NCI-H2081 treated with DMSO at 0.1 percent for 48 hours (cell line): Measurements from ENCODE around the gene CFAP73.

ENCODE experiments used
- DNase-seq: peaks from one replicate; lab custom pipeline; 2025; lab: John Stamatoyannopoulos, UW

CFAP73 gene

GRCh38 chr12:113142173-113142885 is 7.2 kb upstream of the CFAP73 start:
- no peak for DNase-seq

GRCh38 chr12:113142886-113143332 is 6.6 kb upstream of the CFAP73 start:
- no peak for DNase-seq

GRCh38 chr12:113143959-113144358 is 5.6 kb upstream of the CFAP73 start:
- no peak for DNase-seq

- DNase-seq: no peak
Measured at GRCh38 chr12:113144806-113145205, 4.7 kb upstream of the CFAP73 start.

- no peak for DNase-seq
Measured at GRCh38 chr12:113145720-113146551, 3.6 kb upstream of the CFAP73 start.

GRCh38 chr12:113146999-113147398 is 2.5 kb upstream of the CFAP73 start:
- DNase-seq: no peak

GRCh38 chr12:113151655-113152054 is 2.1 kb downstream of the CFAP73 start:
- DNase-seq: no peak

- no peak for DNase-seq
Measured at GRCh38 chr12:113152196-113152834, 2.8 kb downstream of the CFAP73 start.

GRCh38 chr12:113152835-113153814 is 3.6 kb downstream of the CFAP73 start:
- DNase-seq: no peak

GRCh38 chr12:113154351-113154973 is 4.9 kb downstream of the CFAP73 start:
- DNase-seq: no peak

- no peak for DNase-seq
Measured at GRCh38 chr12:113155060-113155459, 5.5 kb downstream of the CFAP73 start.

GRCh38 chr12:113155646-113156045 is 6.1 kb downstream of the CFAP73 start:
- no peak for DNase-seq

- no peak for DNase-seq
Measured at GRCh38 chr12:113157218-113157859, 7.8 kb downstream of the CFAP73 start.

- DNase-seq: no peak
Measured at GRCh38 chr12:113158439-113159203, 9.1 kb downstream of the CFAP73 start.

- no peak for DNase-seq
Measured at GRCh38 chr12:113159937-113160336, 10.4 kb downstream of the CFAP73 start.

- DNase-seq: no peak
Measured at GRCh38 chr12:113161415-113162016, 12.0 kb downstream of the CFAP73 start.

- no peak for DNase-seq
Measured at GRCh38 chr12:113162102-113163029, 12.8 kb downstream of the CFAP73 start.

GRCh38 chr12:113163030-113163360 is 13.5 kb downstream of the CFAP73 start:
- DNase-seq: no peak
